Left renal pelvis (tissue), 4 donors: ENCODE results near the gene ANKRD13C. TPM values are rescaled to one million over a fixed set of nuclear protein-coding genes. Genes with fewer than 3 reads are reported as not detected.
"Not testable (repeated sequence)": the region's sequence is repeated elsewhere in the genome, so short reads cannot be mapped to it uniquely, and the experiment has no call there.

Source experiments
- DNase-seq, 4 donors: peaks; one replicate each; pipeline ENCODE4 v3.0.0-alpha.2; 2013; ENCODE audit warnings: low read depth in 4 of 4, low spot score in 3 of 4
- polyA plus RNA-seq, 4 donors: library from polyadenylated mRNA; unstranded; fragments of 120-200 nt; gene quantifications; one replicate each; pipeline ENCODE4 v1.2.1, GENCODE V29; 2013; ENCODE audit not compliant: insufficient read length in 4 of 4

ANKRD13C gene, protein sequence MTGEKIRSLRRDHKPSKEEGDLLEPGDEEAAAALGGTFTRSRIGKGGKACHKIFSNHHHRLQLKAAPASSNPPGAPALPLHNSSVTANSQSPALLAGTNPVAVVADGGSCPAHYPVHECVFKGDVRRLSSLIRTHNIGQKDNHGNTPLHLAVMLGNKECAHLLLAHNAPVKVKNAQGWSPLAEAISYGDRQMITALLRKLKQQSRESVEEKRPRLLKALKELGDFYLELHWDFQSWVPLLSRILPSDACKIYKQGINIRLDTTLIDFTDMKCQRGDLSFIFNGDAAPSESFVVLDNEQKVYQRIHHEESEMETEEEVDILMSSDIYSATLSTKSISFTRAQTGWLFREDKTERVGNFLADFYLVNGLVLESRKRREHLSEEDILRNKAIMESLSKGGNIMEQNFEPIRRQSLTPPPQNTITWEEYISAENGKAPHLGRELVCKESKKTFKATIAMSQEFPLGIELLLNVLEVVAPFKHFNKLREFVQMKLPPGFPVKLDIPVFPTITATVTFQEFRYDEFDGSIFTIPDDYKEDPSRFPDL
- 10 to 100 TPM; 27.7 to 40.4 (median 29.1) TPM for polyA plus RNA-seq

- DNase-seq, result peak; percentile 90 to 95 (median 94)
Measured at GRCh38 chr1:70354332-70355110, at the start of gene ANKRD13C. Gene ANKRD13C (minus strand): TSS chr1:70354722. CDS start chr1:70354408, 314 bp downstream.

DNA sequence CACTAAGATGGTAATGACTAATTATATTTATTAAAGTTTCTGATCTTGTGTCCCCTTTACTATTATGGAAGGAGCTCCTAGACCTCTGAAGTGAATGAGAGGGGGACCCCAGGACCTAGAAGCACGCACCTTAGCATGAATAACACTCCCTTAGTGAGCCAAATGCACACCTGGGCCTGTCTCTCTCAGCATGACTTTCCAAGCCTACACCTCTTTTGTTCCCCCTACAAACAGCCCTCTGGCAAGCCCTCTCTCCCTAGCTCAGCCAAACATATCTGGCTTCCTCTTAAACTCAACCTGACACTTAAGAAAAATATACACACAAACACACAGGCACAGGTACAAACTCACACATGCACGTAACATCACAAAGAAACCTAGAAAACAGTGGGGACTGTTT lies 49.2 kb upstream of the ANKRD13C start:
- no peak for DNase-seq

DNA sequence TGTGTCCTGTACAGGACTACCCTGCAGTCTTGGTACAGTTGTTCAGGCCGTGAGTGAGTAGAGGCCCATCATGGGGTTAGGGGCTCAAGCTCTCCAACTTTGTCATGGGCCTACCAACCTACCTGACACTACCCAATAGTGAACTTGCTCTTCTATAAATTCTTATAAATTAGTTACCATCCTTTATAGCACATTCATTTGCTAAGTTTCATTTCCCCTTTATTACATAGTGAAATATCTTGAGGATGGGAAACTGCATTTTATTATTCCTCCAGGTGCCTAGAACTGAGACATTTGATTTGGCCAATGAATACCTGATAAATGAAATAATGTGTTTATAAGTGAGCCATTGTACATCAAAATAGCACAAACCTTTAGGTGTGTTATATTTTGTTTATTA lies 47.5 kb upstream of the ANKRD13C start:
- DNase-seq, result no peak

- DNase-seq, result no peak
Measured at GRCh38 chr1:70400335-70400734, 45.8 kb upstream of the ANKRD13C start.

- DNase-seq, result no peak
Measured at GRCh38 chr1:70397013-70397412, 42.5 kb upstream of the ANKRD13C start.

GRCh38 chr1:70396607-70397006 lies 42.1 kb upstream of the ANKRD13C start:
- DNase-seq, result no peak

DNA sequence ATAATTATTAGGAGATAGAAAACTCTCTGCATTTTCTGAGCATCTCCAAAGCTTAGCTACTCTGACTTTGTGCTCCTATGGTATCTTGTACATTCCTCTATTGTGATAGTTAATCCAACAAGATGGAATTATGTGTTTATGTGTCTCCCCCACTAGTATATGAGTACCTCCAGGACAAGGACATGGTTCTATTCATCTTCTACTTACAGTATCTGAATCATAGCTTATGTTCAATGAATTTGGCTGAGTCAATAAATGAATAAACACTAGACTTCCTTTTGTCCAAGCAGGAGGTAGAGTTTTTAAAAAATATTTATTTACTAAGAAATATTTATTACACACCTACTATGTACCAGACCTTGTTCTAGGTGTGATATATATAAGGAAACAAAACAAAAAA lies 38.1 kb upstream of the ANKRD13C start:
- no peak for DNase-seq

- DNase-seq, result no peak
Measured at GRCh38 chr1:70387507-70387906, 33.0 kb upstream of the ANKRD13C start.

- DNase-seq, result no peak
Measured at GRCh38 chr1:70386121-70386520, 31.6 kb upstream of the ANKRD13C start.

GRCh38 chr1:70385477-70385876 lies 31.0 kb upstream of the ANKRD13C start:
- no peak for DNase-seq

- DNase-seq, result no peak
Measured at GRCh38 chr1:70384542-70384941, 30.0 kb upstream of the ANKRD13C start.

DNA sequence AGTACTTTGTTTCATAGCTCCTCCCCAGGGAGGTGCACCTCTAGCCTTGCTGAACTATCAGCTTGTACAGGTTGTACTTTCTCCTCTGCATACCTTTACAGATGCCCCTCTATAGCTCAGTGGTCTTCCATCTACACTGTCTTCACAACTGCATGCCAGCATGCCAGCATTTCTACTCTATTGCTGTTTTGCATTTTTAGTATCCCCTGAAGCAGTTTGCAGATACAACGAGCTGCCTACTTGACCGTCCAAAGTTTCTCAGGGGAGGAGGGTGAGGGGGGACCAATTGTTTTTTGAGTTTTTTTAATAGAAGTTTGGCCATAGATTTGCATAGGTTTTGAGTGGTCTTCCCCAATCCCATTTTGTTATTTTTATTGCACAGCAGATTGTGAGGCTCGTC lies 29.0 kb upstream of the ANKRD13C start:
- no peak for DNase-seq

- no peak for DNase-seq
Measured at GRCh38 chr1:70382682-70383081, 28.2 kb upstream of the ANKRD13C start.

DNA sequence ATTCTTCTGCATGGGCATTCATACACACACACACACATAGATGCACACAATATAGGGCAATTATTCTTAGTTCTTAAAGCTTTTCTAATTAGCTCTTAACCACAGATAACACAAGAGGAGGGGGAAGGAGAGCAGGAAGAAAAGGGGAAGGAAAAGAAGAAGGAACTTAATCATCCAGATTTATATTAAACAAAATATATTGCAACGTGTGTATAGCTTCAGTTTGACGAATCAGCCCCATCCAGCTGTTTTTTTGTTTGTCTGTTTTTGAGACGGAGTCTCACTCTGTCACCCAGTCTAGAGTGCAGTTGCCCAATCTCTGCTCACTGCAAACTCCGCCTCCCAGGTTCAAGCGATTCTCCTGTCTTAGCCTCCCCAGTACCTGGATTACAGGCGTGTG lies 21.7 kb upstream of the ANKRD13C start:
- DNase-seq, result no peak

GRCh38 chr1:70373580-70373979 lies 19.1 kb upstream of the ANKRD13C start:
- not testable (repeated sequence) for DNase-seq

GRCh38 chr1:70372426-70372825 lies 17.9 kb upstream of the ANKRD13C start:
- no peak for DNase-seq

GRCh38 chr1:70371586-70371985 lies 17.1 kb upstream of the ANKRD13C start:
- DNase-seq, result not testable (repeated sequence)

DNA sequence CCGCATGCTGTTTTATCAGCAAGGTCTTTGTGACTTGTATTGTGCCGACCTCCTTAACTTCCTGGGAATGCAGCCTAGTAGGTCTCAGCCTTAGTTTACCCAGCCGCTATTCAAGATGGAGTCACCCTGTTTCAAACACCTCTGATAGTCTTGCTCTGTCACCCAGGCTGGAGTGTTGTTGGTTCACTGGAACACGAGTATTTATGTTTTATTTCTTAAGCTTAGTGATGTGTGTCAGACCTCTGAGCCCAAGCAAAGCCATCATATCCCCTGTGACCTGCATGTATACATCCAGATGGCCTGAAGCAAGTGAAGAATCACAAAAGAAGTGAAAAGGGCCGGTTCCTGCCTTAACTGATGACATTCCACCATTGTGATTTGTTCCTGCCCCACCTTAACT lies 12.9 kb upstream of the ANKRD13C start:
- DNase-seq, result not testable (repeated sequence)

DNA sequence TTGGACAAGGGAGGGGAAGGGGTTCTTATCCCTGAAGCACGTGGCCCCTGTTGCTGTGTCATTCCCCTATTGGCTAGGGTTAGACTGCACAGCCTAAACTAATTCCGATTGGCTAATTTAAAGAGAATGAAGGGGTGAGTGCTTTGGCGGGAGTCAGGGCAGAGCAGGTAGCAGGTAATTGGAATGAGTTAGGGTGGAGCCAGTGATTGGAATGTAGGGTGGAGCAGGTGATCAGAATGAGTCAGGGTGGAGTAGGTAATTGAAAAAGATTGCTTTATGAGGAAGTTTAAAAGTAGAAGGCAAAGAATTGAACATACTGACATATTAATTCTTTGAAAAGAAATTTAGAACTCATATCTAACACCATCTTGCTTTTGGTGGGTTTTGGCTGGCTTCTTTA lies 12.5 kb upstream of the ANKRD13C start:
- DNase-seq, result not testable (repeated sequence)

GRCh38 chr1:70366425-70366952 lies 12.0 kb upstream of the ANKRD13C start:
- not testable (repeated sequence) for DNase-seq

- DNase-seq, result no peak
Measured at GRCh38 chr1:70364439-70364838, 9.9 kb upstream of the ANKRD13C start.
